Adrenal gland (tissue), 12 donors: Measurements from ENCODE around the gene MAPK12. TPM values are rescaled to one million over a fixed set of nuclear protein-coding genes. Genes with fewer than 3 reads are reported as not detected.
A peak's percentile ranks its signal among the peaks of the same experiment; 100 is the strongest.

Source experiments
- DNase-seq, 7 donors: peaks; one replicate each; pipeline ENCODE4 v3.0.0-alpha.2; 2019 to 2020
- H3K27ac ChIP-seq, 5 donors: fragments of 200-600 bp; sonication (generic) in 4 of 5; 1 replicate in 3 of 5; 2 replicates in 2 of 5; pipeline versions ENCODE4 v1.5.1 to v1.8.0; 2016 to 2020; ENCODE audit warnings: mild to moderate bottlenecking in 1 of 5
- H3K27me3 ChIP-seq: fragments of 200-600 bp; 2 replicates; pipeline ENCODE4 v1.8.0; 2021
- H3K36me3 ChIP-seq, 2 donors: fragments of 200-600 bp; replicated peaks in 1 of 2; 1 replicate in 1 of 2; 2 replicates in 1 of 2; pipeline versions ENCODE4 v1.5.1 to v1.8.0; 2018 to 2022
- H3K4me1 ChIP-seq, 2 donors: fragments of 200-600 bp; replicated peaks in 1 of 2; 1 replicate in 1 of 2; 2 replicates in 1 of 2; pipeline versions ENCODE4 v1.5.1 to v1.8.0; 2018 to 2021
- H3K4me3 ChIP-seq, 4 donors: fragments of 200-600 bp; sonication (generic) in 3 of 4; one replicate each; pipeline ENCODE4 v1.5.1; 2016 to 2018
- H3K9me3 ChIP-seq, 3 donors: fragments of 200-600 bp; sonication (generic) in 1 of 3; replicated peaks in 1 of 3; 1 replicate in 2 of 3; 2 replicates in 1 of 3; pipeline versions ENCODE4 v1.5.1 to v1.8.0; 2016 to 2021
- POLR2A ChIP-seq, 2 donors: fragments of 450-650 bp; IDR thresholded peaks; one replicate each; pipeline ENCODE4 v1.6.1; 2017; ENCODE audit warnings: antibody characterized with exemption in 2 of 2, mild to moderate bottlenecking in 2 of 2, moderate library complexity in 1 of 2
- WGBS, 4 donors: extraction: QIAGEN DNeasy Blood & Tissue Kit in 2 of 4; methylation state at CpG; one replicate each; pipeline versions ENCODE4 v1.1.5 to v1.1.7; 2013 to 2017; 5-methylcytosine and 5-hydroxymethylcytosine counted together
- intact Hi-C, 2 donors: fragments of 100-400 bp; cut with DNase I; formaldehyde crosslinking; loops; one replicate each; pipeline versions ENCODE4 v1.14.1 to v1.15.0; 2022 to 2023
- polyA plus RNA-seq, 3 donors: library from polyadenylated mRNA; stranded (reverse); fragments of 200-250 nt in 2 of 3; fragments of 350-450 nt in 1 of 3; fragmentation: Illumina TruSeq in 1 of 3; extraction: RNeasy Lipid Tissue Mini Kit (QIAGEN cat#74804) in 1 of 3; gene quantifications; one replicate each; pipeline ENCODE4 v1.2.3, GENCODE V29; 2013 to 2014
- total RNA-seq, 9 donors: library from RNA; depleted of rRNA in 4 of 9; stranded (reverse); fragments of >200 nt in 4 of 9; fragments of 120-200 nt in 1 of 9; fragmentation: NEBNext Ultra II Directional in 1 of 9; extraction: Animal tissue kit (Norgen Biotek cat#: 25700) in 1 of 9; gene quantifications; one replicate each; pipeline versions ENCODE4 v1.1.0 to v1.2.4, GENCODE V29; 2013 to 2023
- TF ChIP-seq, protein P1 (sequence below), 6 experiments: fragments of 450-650 bp in 4 of 6; fragments of 200-600 bp in 2 of 6; sonication (generic) in 1 of 6; IDR thresholded peaks; 1 replicate in 5 of 6; 2 replicates in 1 of 6; pipeline versions ENCODE4 v1.5.1 to v1.8.0; 2016 to 2021; ENCODE audit warnings: antibody characterized with exemption in 6 of 6, mild to moderate bottlenecking in 2 of 6, moderate library complexity in 1 of 6
- donor health status: healthy with polysubstance abuse.
- donor health status: Bipolar disorder and iron deficiency.
- donor health status: DM: yes; HTN: yes; CAD: no.
- donor health status: DM: no; HTN: no; CAD: no.
- donor health status: DM: no; HTN: no; CAD: no.
- donor health status: DM: yes; HTN: yes; CAD: no.

The MAPK12 gene
- total and polyA plus RNA-seq, 12 donors: 1.7 to 17.1 (median 5.4) TPM

DNA sequence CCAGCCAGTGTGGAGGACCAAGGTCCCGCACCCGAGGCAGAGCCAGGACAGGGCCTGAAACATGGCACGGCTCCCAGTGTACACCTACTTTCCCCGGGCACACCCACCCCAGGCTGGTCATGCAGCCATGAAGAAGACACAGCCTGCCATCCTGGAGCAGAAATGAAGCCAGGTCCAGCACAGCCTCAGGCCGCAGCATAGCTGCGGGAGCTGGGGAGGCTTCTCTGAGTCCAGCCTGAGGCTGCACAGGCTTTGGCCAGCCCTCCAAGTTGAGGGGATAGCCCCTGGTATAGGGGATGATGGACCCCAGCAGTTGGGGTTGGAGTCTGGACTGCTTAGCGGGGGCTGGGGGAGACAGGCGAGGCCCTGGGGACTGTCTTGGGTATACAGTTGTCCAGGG is 7.5 kb downstream of the MAPK12 start:
- Histone ChIP-seq H3K36me3 (no peaks in the 10 kb centered on the region), H3K9me3 (no peaks in the 10 kb centered on the region), H3K27me3 (no peaks in the 10 kb centered on the region), H3K4me1 (peaks cover 18 to 21% of the 10 kb centered on the region in 2 donors), H3K27ac (no peak overlapping the region), H3K4me3 (no peak overlapping the region)
- intact Hi-C loops: loop anchor here (5.0 to 10.0 kb wide), 2 partner anchors 88 to 361 kb away; partner anchors contain the start of gene PPP6R2 (in 1 of the 2)
- DNase-seq: no peak
- TF ChIP-seq, protein P1, sequence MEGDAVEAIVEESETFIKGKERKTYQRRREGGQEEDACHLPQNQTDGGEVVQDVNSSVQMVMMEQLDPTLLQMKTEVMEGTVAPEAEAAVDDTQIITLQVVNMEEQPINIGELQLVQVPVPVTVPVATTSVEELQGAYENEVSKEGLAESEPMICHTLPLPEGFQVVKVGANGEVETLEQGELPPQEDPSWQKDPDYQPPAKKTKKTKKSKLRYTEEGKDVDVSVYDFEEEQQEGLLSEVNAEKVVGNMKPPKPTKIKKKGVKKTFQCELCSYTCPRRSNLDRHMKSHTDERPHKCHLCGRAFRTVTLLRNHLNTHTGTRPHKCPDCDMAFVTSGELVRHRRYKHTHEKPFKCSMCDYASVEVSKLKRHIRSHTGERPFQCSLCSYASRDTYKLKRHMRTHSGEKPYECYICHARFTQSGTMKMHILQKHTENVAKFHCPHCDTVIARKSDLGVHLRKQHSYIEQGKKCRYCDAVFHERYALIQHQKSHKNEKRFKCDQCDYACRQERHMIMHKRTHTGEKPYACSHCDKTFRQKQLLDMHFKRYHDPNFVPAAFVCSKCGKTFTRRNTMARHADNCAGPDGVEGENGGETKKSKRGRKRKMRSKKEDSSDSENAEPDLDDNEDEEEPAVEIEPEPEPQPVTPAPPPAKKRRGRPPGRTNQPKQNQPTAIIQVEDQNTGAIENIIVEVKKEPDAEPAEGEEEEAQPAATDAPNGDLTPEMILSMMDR (IDR thresholded peaks at IDR 0.05): no peak
- TF ChIP-seq POLR2A (IDR thresholded peaks at IDR 0.05): no peak
- WGBS, 4 donors: 66 to 82% (median 70%) methylated on average over 5 to 8 of the region's 8 CpGs

DNA sequence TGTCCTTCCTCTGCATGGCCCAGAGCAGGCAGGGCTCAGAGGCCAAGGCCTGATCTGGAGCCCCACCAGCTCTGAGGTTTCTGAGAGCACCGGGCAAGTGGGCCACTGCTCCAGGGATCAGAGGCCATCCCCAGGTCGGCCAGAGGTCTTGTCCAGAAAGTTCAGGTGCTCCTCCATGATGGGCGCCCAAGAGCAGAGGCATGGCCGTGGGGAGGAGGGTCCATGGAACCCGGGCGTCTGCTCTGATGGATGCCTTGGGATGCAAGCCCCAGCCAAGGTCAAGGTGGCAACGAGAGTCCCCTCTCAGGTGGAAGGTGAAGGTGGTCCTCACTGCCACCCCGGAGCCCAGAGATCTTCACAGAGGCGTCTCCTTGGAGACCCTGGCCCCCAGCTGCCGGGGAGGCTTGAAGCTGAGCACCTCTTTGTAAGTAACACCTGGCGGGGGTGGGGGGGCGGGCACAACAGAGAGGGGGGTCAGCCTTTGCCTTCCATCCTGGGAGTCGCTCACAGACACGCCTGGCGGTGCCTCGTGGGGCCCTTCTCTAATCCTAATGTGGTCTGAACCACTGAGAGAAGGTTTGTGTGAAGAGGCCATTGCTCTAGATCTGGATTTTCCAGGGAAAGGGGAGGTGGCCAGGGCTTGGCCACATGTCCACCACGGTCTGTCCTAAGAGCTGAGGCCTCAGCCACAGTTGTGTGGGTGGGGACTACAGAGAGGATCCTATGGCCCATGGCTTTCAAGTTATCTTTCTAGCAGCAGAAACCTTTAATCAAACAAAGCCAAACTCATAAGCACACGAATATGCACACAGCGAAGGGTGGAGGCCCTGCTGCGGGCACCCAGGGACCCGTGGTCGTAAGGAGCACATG is 8.2 kb downstream of the MAPK12 start:
- H3K36me3 ChIP-seq: no peaks in the 10 kb centered on the region
- no peak overlapping the region for H3K4me3 ChIP-seq
- no peak for DNase-seq
- no peak overlapping the region for H3K27ac ChIP-seq
- intact Hi-C loops: loop anchor here (5.0 to 10.0 kb wide), 2 partner anchors 89 to 362 kb away; partner anchors contain the start of gene PPP6R2 (in 1 of the 2)
- H3K9me3 ChIP-seq: no peaks in the 10 kb centered on the region
- H3K27me3 ChIP-seq: no peaks in the 10 kb centered on the region
- peaks cover 18 to 21% of the 10 kb centered on the region in 2 donors for H3K4me1 ChIP-seq
- WGBS, 4 donors: 77 to 86% (median 82%) methylated on average over 13 to 22 of the region's 22 CpGs
- no peak for TF ChIP-seq POLR2A (IDR thresholded peaks at IDR 0.05)
- TF ChIP-seq, protein P1 (IDR thresholded peaks at IDR 0.05): no peak

DNA sequence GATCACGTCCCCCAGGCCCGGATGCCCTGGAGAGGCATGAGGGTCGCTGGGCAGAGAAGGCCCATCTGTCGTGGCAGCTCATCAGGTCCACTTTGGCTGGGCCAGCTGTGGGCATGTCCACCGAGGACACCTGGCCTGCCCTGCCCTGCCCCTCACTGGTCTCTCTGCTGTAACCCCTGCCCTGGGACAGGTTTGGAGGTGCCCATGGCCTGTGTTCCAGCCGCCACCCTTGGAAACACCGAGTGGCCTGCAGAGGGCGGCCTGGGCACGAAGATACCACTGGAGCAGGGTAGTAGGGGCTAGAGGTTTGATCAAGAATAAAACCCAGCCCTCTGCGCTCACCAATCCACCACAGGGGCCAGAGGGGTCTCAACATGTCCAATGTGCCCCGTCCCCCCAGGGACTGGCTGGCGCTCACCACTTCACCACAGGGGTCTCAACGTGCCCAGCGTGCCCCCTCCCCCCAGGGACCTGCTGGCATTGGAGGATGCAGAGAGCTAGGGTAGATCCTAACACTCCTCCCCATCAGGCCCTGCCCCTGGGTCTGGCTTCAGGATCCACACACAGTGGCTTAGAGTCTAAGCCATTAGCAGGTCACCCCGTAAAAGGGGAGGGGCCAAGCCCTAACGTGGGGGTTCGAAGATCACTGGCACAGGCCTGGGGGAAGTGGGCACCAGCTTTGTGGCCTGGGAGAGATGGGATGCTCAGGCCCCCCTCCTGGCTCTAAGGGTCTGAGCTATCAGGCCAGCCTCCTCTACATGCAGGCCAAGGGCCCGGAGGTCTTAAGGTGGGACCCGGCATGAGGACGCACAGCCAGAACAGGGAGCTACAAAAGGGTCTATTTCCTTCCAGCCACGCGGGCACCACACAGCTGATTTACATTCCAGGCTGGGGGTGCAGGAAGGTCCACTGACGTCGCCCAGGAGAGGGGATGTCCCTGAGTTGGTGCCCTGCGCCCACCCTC is 9.1 kb downstream of the MAPK12 start:
- peak overlapping the region in 1 of 4 donors; percentile 93 for H3K4me3 ChIP-seq
- peak; percentile 70 to 90 (median 78) for DNase-seq
- no peak for TF ChIP-seq POLR2A (IDR thresholded peaks at IDR 0.05)
- TF ChIP-seq, protein P1 (IDR thresholded peaks at IDR 0.05): peak; percentile 44 to 79 (median 72)
- intact Hi-C loops: loop anchor here (5.0 to 10.0 kb wide), 2 partner anchors 90 to 362 kb away; partner anchors contain the start of gene PPP6R2 (in 1 of the 2)
- 34 to 54% (median 50%) methylated on average over 14 to 25 of the region's 25 CpGs for whole genome bisulfite sequencing, 4 donors
- no peaks in the 10 kb centered on the region for H3K9me3 ChIP-seq
- H3K36me3 ChIP-seq: no peaks in the 10 kb centered on the region
- no peaks in the 10 kb centered on the region for H3K27me3 ChIP-seq
- peaks cover 18 to 21% of the 10 kb centered on the region in 2 donors for H3K4me1 ChIP-seq
- peak overlapping the region in 2 of 5 donors; percentile 67 to 80 for H3K27ac ChIP-seq
